ENCODE data around the gene SETBP1.

- TF ChIP-seq CTCF (IDR thresholded peaks at IDR 0.05) = no peak
- no peak for TF ChIP-seq ELF4 (CRISPR knock-in tag; IDR thresholded peaks at IDR 0.05; ENCODE audit: low read depth)
- TF ChIP-seq ZBTB43 (CRISPR knock-in tag; IDR thresholded peaks at IDR 0.05) = no peak
Measured at GRCh38 chr18:44708451-44709083, 27.9 kb downstream of the SETBP1 start.
